Trophoblast cell (in vitro differentiated cells and primary cell): Measurements from ENCODE around the gene NEDD8.
"Not testable (repeated sequence)": the region's sequence is repeated elsewhere in the genome, so short reads cannot be mapped to it uniquely, and the experiment has no call there.

ENCODE experiments used
- DNase-seq, 2 donors: peaks; one replicate each; pipeline ENCODE4 v3.0.0-alpha.2; 2016
- H2AFZ ChIP-seq: 2 replicates; pipeline ENCODE4 v1.6.1; 2013; ENCODE audit warnings: low read length, moderate library complexity, mild to moderate bottlenecking; ENCODE audit not compliant: insufficient read depth, poor library complexity
- H2AK5ac ChIP-seq: 2 replicates; pipeline ENCODE4 v1.6.1; 2013; ENCODE audit warnings: mild to moderate bottlenecking, low read length
- H2BK120ac ChIP-seq: 2 replicates; pipeline ENCODE4 v1.6.1; 2013; ENCODE audit warnings: low read length, mild to moderate bottlenecking, moderate library complexity; ENCODE audit not compliant: insufficient read depth, poor library complexity
- H2BK12ac ChIP-seq: 2 replicates; pipeline ENCODE4 v1.6.1; 2013; ENCODE audit warnings: mild to moderate bottlenecking, low read length, moderate library complexity
- H2BK5ac ChIP-seq: 2 replicates; pipeline ENCODE4 v1.6.1; 2013; ENCODE audit warnings: low read length, low read depth, moderate library complexity, mild to moderate bottlenecking; ENCODE audit not compliant: poor library complexity
- H3K14ac ChIP-seq: 2 replicates; pipeline ENCODE4 v1.6.1; 2013; ENCODE audit warnings: mild to moderate bottlenecking, low read length
- H3K18ac ChIP-seq: 2 replicates; pipeline ENCODE4 v1.6.1; 2013; ENCODE audit warnings: mild to moderate bottlenecking, low read length
- H3K23ac ChIP-seq: 2 replicates; pipeline ENCODE4 v1.6.1; 2013; ENCODE audit warnings: low read length
- H3K27ac ChIP-seq: 2 replicates; pipeline ENCODE4 v1.5.1; 2013; ENCODE audit warnings: low read depth, mild to moderate bottlenecking, inconsistent platforms, low read length, moderate library complexity
- H3K27me3 ChIP-seq: 2 replicates; pipeline ENCODE4 v1.6.1; 2013; ENCODE audit warnings: inconsistent platforms, mild to moderate bottlenecking, low read length, moderate library complexity; ENCODE audit not compliant: insufficient read depth
- H3K36me3 ChIP-seq, 2 experiments: 1 replicate in 1 of 2; 2 replicates in 1 of 2; pipeline ENCODE4 v1.6.1; 2013; ENCODE audit warnings: low read length in 2 of 2, mild to moderate bottlenecking in 2 of 2, moderate library complexity in 1 of 2; ENCODE audit not compliant: insufficient read depth in 2 of 2, control insufficient read depth in 1 of 2
- H3K4ac ChIP-seq: 2 replicates; pipeline ENCODE4 v1.6.1; 2013; ENCODE audit warnings: low read depth, mild to moderate bottlenecking, low read length, moderate library complexity
- H3K4me1 ChIP-seq, 2 experiments: 1 replicate in 1 of 2; 2 replicates in 1 of 2; pipeline ENCODE4 v1.6.1; 2013; ENCODE audit warnings: low read length in 2 of 2, mild to moderate bottlenecking in 2 of 2, moderate library complexity in 1 of 2; ENCODE audit not compliant: insufficient read depth in 2 of 2, control insufficient read depth in 1 of 2
- H3K4me2 ChIP-seq: 2 replicates; pipeline ENCODE4 v1.6.1; 2013; ENCODE audit warnings: inconsistent platforms, mild to moderate bottlenecking, low read length, moderate library complexity
- H3K4me3 ChIP-seq: 2 replicates; pipeline ENCODE4 v1.5.1; 2013; ENCODE audit warnings: mild to moderate bottlenecking, low read depth, low read length, inconsistent platforms
- H3K79me1 ChIP-seq: one replicate; pipeline ENCODE4 v1.6.1; 2013; ENCODE audit warnings: low read length
- H3K79me2 ChIP-seq: 2 replicates; pipeline ENCODE4 v1.6.1; 2013; ENCODE audit warnings: low read length, mild to moderate bottlenecking; ENCODE audit not compliant: control insufficient read depth, insufficient read depth, poor library complexity
- H3K9ac ChIP-seq: 2 replicates; pipeline ENCODE4 v1.6.1; 2013; ENCODE audit warnings: mild to moderate bottlenecking, low read length
- H3K9me3 ChIP-seq: 2 replicates; pipeline ENCODE4 v1.6.1; 2013; ENCODE audit warnings: low read depth, mild to moderate bottlenecking, control low read depth, inconsistent platforms, low read length; ENCODE audit not compliant: insufficient read depth
- H4K12ac ChIP-seq: 2 replicates; pipeline ENCODE4 v1.6.1; 2013; ENCODE audit warnings: low read depth, mild to moderate bottlenecking, low read length, moderate library complexity
- H4K8ac ChIP-seq: 2 replicates; pipeline ENCODE4 v1.6.1; 2013; ENCODE audit warnings: low read depth, mild to moderate bottlenecking, low read length, moderate library complexity
- H4K91ac ChIP-seq: one replicate; pipeline ENCODE4 v1.6.1; 2013; ENCODE audit warnings: low read depth, mild to moderate bottlenecking, low read length, moderate library complexity
- WGBS: extraction: QIAGEN DNeasy Blood & Tissue Kit; methylation state at CpG from one replicate; pipeline ENCODE4 v1.1.7; 2013; ENCODE audit warnings: missing lambda C conversion rate; ENCODE audit not compliant: insufficient read length, insufficient coverage; ENCODE audit errors: extremely low coverage; 5-methylcytosine and 5-hydroxymethylcytosine counted together

Gene NEDD8

GRCh38 chr14:24249230-24250021 is 17.3 kb upstream of the NEDD8 start:
- H3K4me3 ChIP-seq, result no peak overlapping the region
- H2BK12ac ChIP-seq, result no peak overlapping the region
- H3K4me2 ChIP-seq, result no peak overlapping the region
- H3K23ac ChIP-seq, result no peak overlapping the region
- H2BK120ac ChIP-seq, result no peak overlapping the region
- H3K79me2 ChIP-seq, result no peaks in the 10 kb centered on the region
- DNase-seq, result no peak
- no peak overlapping the region for H3K14ac ChIP-seq
- no peak overlapping the region for H3K4ac ChIP-seq
- no peak overlapping the region for H3K9ac ChIP-seq
- WGBS, result no CpG with 5 or more reads among the region's 13 CpGs
- no peak overlapping the region for H4K8ac ChIP-seq
- H3K9me3 ChIP-seq, result no peaks in the 10 kb centered on the region
- peaks cover 33 to 40% of the 10 kb centered on the region in 2 experiments for H3K36me3 ChIP-seq
- H2BK5ac ChIP-seq, result no peak overlapping the region
- no peak overlapping the region for H2AK5ac ChIP-seq
- no peak overlapping the region for H4K91ac ChIP-seq
- no peaks in the 10 kb centered on the region for H3K27me3 ChIP-seq
- peaks cover 3% of the 10 kb centered on the region for H3K79me1 ChIP-seq
- H3K27ac ChIP-seq, result no peak overlapping the region
- peaks cover 3 to 4% of the 10 kb centered on the region in 2 experiments for H3K4me1 ChIP-seq
- H3K18ac ChIP-seq, result no peak overlapping the region
- no peak overlapping the region for H4K12ac ChIP-seq
- no peak overlapping the region for H2AFZ ChIP-seq

GRCh38 chr14:24247422-24247821 is 15.3 kb upstream of the NEDD8 start:
- no peak overlapping the region for H2BK120ac ChIP-seq
- no peak overlapping the region for H3K23ac ChIP-seq
- H2AK5ac ChIP-seq, result no peak overlapping the region
- H2BK5ac ChIP-seq, result no peak overlapping the region
- no peak overlapping the region for H4K8ac ChIP-seq
- no peak overlapping the region for H3K4me2 ChIP-seq
- no peaks in the 10 kb centered on the region for H3K27me3 ChIP-seq
- DNase-seq, result no peak
- WGBS, result 100% methylated on average over 2 of the region's 7 CpGs
- peaks cover 22 to 23% of the 10 kb centered on the region in 2 experiments for H3K36me3 ChIP-seq
- no peak overlapping the region for H3K4ac ChIP-seq
- no peaks in the 10 kb centered on the region for H3K9me3 ChIP-seq
- no peak overlapping the region for H3K4me3 ChIP-seq
- no peak overlapping the region for H2AFZ ChIP-seq
- H3K27ac ChIP-seq, result no peak overlapping the region
- peaks cover 7 to 9% of the 10 kb centered on the region in 2 experiments for H3K4me1 ChIP-seq
- H3K79me1 ChIP-seq, result peaks cover 8% of the 10 kb centered on the region
- peaks cover 1% of the 10 kb centered on the region for H3K79me2 ChIP-seq
- H4K12ac ChIP-seq, result no peak overlapping the region
- H3K9ac ChIP-seq, result no peak overlapping the region
- H3K18ac ChIP-seq, result no peak overlapping the region
- no peak overlapping the region for H4K91ac ChIP-seq
- no peak overlapping the region for H2BK12ac ChIP-seq
- no peak overlapping the region for H3K14ac ChIP-seq

GRCh38 chr14:24246765-24247212 is 14.6 kb upstream of the NEDD8 start:
- H2AFZ ChIP-seq, result no peak overlapping the region
- H3K36me3 ChIP-seq, result peaks cover 16 to 20% of the 10 kb centered on the region in 2 experiments
- DNase-seq, result no peak
- no peak overlapping the region for H2AK5ac ChIP-seq
- no CpG with 5 or more reads among the region's 3 CpGs for WGBS
- H2BK12ac ChIP-seq, result no peak overlapping the region
- no peak overlapping the region for H4K12ac ChIP-seq
- no peaks in the 10 kb centered on the region for H3K27me3 ChIP-seq
- peaks cover 4% of the 10 kb centered on the region for H3K79me2 ChIP-seq
- H3K18ac ChIP-seq, result no peak overlapping the region
- no peak overlapping the region for H3K4me2 ChIP-seq
- H3K4me3 ChIP-seq, result no peak overlapping the region
- H3K23ac ChIP-seq, result no peak overlapping the region
- no peak overlapping the region for H4K91ac ChIP-seq
- no peak overlapping the region for H2BK120ac ChIP-seq
- H3K9ac ChIP-seq, result no peak overlapping the region
- no peak overlapping the region for H2BK5ac ChIP-seq
- no peaks in the 10 kb centered on the region for H3K9me3 ChIP-seq
- no peak overlapping the region for H3K14ac ChIP-seq
- H3K27ac ChIP-seq, result no peak overlapping the region
- H3K79me1 ChIP-seq, result peaks cover 10% of the 10 kb centered on the region
- peaks cover 4 to 6% of the 10 kb centered on the region in 2 experiments for H3K4me1 ChIP-seq
- no peak overlapping the region for H4K8ac ChIP-seq
- H3K4ac ChIP-seq, result no peak overlapping the region

- not testable (repeated sequence) for H3K27me3 ChIP-seq, H2AFZ ChIP-seq, H4K91ac ChIP-seq, H2BK5ac ChIP-seq, H3K14ac ChIP-seq, H4K8ac ChIP-seq, H3K4me1 ChIP-seq, H3K27ac ChIP-seq, H3K4me3 ChIP-seq, H4K12ac ChIP-seq, H3K23ac ChIP-seq, H3K79me2 ChIP-seq, H2AK5ac ChIP-seq, H3K9ac ChIP-seq, H3K9me3 ChIP-seq, H3K18ac ChIP-seq, H3K4me2 ChIP-seq, DNase-seq, H2BK120ac ChIP-seq, H3K4ac ChIP-seq, H2BK12ac ChIP-seq
- peaks cover 18 to 20% of the 10 kb centered on the region in 2 experiments for H3K36me3 ChIP-seq
- peaks cover 10% of the 10 kb centered on the region for H3K79me1 ChIP-seq
- WGBS, result no CpG with 5 or more reads among the region's 11 CpGs
Observed at GRCh38 chr14:24245350-24245749, 13.2 kb upstream of the NEDD8 start.
